GM12801 (cell line): Measurements from ENCODE around the gene TCP11X1.
"Not testable (repeated sequence)": the region's sequence is repeated elsewhere in the genome, so short reads cannot be mapped to it uniquely, and the experiment has no call there.

Experiments
- TF ChIP-seq, protein P1 (sequence below): IDR thresholded peaks from one replicate; pipeline ENCODE4 v1.5.1; 2011; ENCODE audit warnings: control low read depth; ENCODE audit not compliant: insufficient read length; ENCODE audit errors: extremely low read depth

TCP11X1 gene

GRCh38 chrX:102214986-102215385 lies at the start of gene TCP11X1:
TCP11X1 (plus strand) TSS chrX:102215301.
- TF ChIP-seq, protein P1, sequence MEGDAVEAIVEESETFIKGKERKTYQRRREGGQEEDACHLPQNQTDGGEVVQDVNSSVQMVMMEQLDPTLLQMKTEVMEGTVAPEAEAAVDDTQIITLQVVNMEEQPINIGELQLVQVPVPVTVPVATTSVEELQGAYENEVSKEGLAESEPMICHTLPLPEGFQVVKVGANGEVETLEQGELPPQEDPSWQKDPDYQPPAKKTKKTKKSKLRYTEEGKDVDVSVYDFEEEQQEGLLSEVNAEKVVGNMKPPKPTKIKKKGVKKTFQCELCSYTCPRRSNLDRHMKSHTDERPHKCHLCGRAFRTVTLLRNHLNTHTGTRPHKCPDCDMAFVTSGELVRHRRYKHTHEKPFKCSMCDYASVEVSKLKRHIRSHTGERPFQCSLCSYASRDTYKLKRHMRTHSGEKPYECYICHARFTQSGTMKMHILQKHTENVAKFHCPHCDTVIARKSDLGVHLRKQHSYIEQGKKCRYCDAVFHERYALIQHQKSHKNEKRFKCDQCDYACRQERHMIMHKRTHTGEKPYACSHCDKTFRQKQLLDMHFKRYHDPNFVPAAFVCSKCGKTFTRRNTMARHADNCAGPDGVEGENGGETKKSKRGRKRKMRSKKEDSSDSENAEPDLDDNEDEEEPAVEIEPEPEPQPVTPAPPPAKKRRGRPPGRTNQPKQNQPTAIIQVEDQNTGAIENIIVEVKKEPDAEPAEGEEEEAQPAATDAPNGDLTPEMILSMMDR: not testable (repeated sequence)

DNA sequence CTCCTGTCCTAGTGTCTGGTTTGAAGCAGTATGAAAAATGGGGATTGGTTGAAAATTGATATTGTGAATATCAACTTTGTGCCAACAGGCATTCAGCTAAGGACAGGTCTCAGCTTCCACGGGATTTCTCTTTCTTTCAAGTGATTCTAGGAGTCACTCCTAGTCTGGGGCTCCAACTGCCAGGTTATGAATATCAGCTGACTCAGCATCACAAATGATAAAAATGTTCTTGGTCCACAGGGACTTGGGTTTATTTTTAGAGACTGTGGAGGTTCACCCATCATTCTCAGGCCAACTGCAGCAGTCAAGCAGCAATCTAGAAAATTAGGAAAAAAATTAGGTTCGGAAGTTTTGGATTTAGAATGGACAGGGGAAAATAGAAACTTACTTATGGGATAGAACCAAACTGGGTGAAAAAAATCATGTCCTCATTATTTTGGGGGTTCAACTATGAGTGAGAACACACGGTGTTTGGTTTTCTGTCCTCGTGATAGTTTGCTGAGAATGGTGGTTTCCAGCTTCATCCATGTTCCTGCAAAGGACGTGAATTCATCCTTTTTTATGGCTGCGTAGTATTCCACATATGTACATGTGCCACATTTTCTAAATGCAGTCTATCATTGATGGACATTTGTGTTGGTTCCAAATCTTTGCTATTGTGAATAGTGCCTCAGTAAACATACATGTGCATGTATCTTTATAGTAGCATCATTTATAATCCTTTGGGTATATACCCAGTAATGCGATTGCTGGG lies 29.0 kb upstream of the TCP11X1 start:
- TF ChIP-seq, protein P1: no peak

- TF ChIP-seq, protein P1: not testable (repeated sequence)
These were observed 31.8 kb downstream of the TCP11X1 start, which contains the start of gene NXF2 for GRCh38 chrX:102246893-102247292. NXF2 (plus strand) TSS chrX:102247167; CDS start chrX:102307079, 59,912 bp downstream.
